OCI-LY3 (cell line): ENCODE measurements around the gene PCDH12.

Source experiments
- H2AFZ ChIP-seq: fragments of 200-600, 300-600 bp; shearing (Covaris generic); 2 replicates; pipeline ENCODE4 v1.6.0; 2014; ENCODE audit warnings: antibody characterized with exemption, low read depth, low read length
- H3K27ac ChIP-seq: fragments of 200-600, 300-600 bp; sonication (generic); 2 replicates; pipeline ENCODE4 v1.5.1; 2014; ENCODE audit warnings: mild to moderate bottlenecking, low read length, moderate library complexity, mixed read lengths
- H3K27me3 ChIP-seq: fragments of 200-600, 300-600 bp; sonication (generic); 2 replicates; pipeline ENCODE4 v1.6.1; 2014; ENCODE audit warnings: low read depth, low read length, mixed read lengths
- H3K36me3 ChIP-seq: fragments of 200-600, 300-600 bp; sonication (generic); replicated peaks from 2 replicates; pipeline ENCODE3; 2014; ENCODE audit warnings: low read depth, low read length, mixed read lengths
- H3K4me1 ChIP-seq: fragments of 300-600, 200-600 bp; sonication (generic); 2 replicates; pipeline ENCODE4 v1.6.1; 2014; ENCODE audit warnings: low read length, mixed read lengths
- H3K4me2 ChIP-seq: fragments of 200-600, 300-600 bp; sonication (generic); 2 replicates; pipeline ENCODE4 v1.6.1; 2014; ENCODE audit warnings: low read length, mixed read lengths
- H3K4me3 ChIP-seq: fragments of 300-600, 200-600 bp; sonication (generic); 2 replicates; pipeline ENCODE4 v1.5.1; 2014; ENCODE audit warnings: antibody characterized with exemption, mild to moderate bottlenecking, low read length, moderate library complexity
- H3K79me2 ChIP-seq: fragments of 300-600, 200-600 bp; shearing (Covaris generic); 2 replicates; pipeline ENCODE4 v1.6.1; 2014; ENCODE audit warnings: mild to moderate bottlenecking, low read length, mixed read lengths
- H3K9ac ChIP-seq: fragments of 300-600, 200-600 bp; shearing (Covaris generic); 2 replicates; pipeline ENCODE4 v1.6.0; 2014; ENCODE audit warnings: mild to moderate bottlenecking, low read length, moderate library complexity
- H3K9me3 ChIP-seq: fragments of 200-600, 300-600 bp; shearing (Covaris generic); 2 replicates; pipeline ENCODE4 v1.6.1; 2014; ENCODE audit warnings: low read length, mixed read lengths; ENCODE audit not compliant: insufficient read depth
- H4K20me1 ChIP-seq: fragments of 200-600, 300-600 bp; sonication (generic); 2 replicates; pipeline ENCODE4 v1.6.1; 2016; ENCODE audit warnings: low read length, mixed read lengths; ENCODE audit not compliant: insufficient read depth
- CTCF ChIP-seq: fragments of 200-600, 300-600 bp; sonication (generic); IDR thresholded peaks from 2 replicates; pipeline ENCODE4 v1.5.1; 2014; ENCODE audit warnings: antibody characterized with exemption, low read length, low read depth
- EZH2phosphoT487 ChIP-seq: fragments of 200-600 bp; shearing (Covaris generic); IDR thresholded peaks from 2 replicates; pipeline ENCODE4 v1.6.1; 2018; ENCODE audit warnings: antibody characterized with exemption, mixed run types, low read depth

PCDH12 gene

GRCh38 chr5:142000704-142001484, 42.9 kb upstream of the PCDH12 start:
- Histone ChIP-seq H4K20me1 (no peaks in the 10 kb centered on the region), H3K4me3 (no peak overlapping the region), H2AFZ (no peak overlapping the region), H3K36me3 (peaks cover 34% of the 10 kb centered on the region), H3K9me3 (no peaks in the 10 kb centered on the region), H3K79me2 (no peaks in the 10 kb centered on the region), H3K4me1 (peaks cover 14% of the 10 kb centered on the region), H3K27ac (no peak overlapping the region), H3K27me3 (no peaks in the 10 kb centered on the region), H3K9ac (no peak overlapping the region), H3K4me2 (no peak overlapping the region)
- TF ChIP-seq EZH2phosphoT487 (no peak), CTCF (peak; percentile 22)

GRCh38 chr5:142000173-142000572, 42.2 kb upstream of the PCDH12 start:
- Histone ChIP-seq H3K9me3 (no peaks in the 10 kb centered on the region), H3K79me2 (no peaks in the 10 kb centered on the region), H3K4me1 (peaks cover 14% of the 10 kb centered on the region), H3K27ac (no peak overlapping the region), H3K4me2 (no peak overlapping the region), H4K20me1 (no peaks in the 10 kb centered on the region), H3K4me3 (no peak overlapping the region), H3K27me3 (no peaks in the 10 kb centered on the region), H3K36me3 (peaks cover 30% of the 10 kb centered on the region), H2AFZ (no peak overlapping the region), H3K9ac (no peak overlapping the region)
- TF ChIP-seq CTCF: no peak
- no peak for TF ChIP-seq EZH2phosphoT487

GRCh38 chr5:141997358-141997960, 39.5 kb upstream of the PCDH12 start:
- TF ChIP-seq CTCF (no peak), EZH2phosphoT487 (no peak)
- H3K27me3 ChIP-seq: no peaks in the 10 kb centered on the region
- H3K79me2 ChIP-seq: no peaks in the 10 kb centered on the region
- H3K36me3 ChIP-seq: peaks cover 31% of the 10 kb centered on the region
- H3K4me3 ChIP-seq: no peak overlapping the region
- H4K20me1 ChIP-seq: no peaks in the 10 kb centered on the region
- H2AFZ ChIP-seq: no peak overlapping the region
- H3K9ac ChIP-seq: no peak overlapping the region
- H3K4me1 ChIP-seq: no peaks in the 10 kb centered on the region
- H3K27ac ChIP-seq: no peak overlapping the region
- H3K4me2 ChIP-seq: no peak overlapping the region
- H3K9me3 ChIP-seq: no peaks in the 10 kb centered on the region

GRCh38 chr5:141995656-141996055, 37.7 kb upstream of the PCDH12 start:
- H4K20me1 ChIP-seq: no peaks in the 10 kb centered on the region
- no peak overlapping the region for H3K4me3 ChIP-seq
- H3K36me3 ChIP-seq: peaks cover 21% of the 10 kb centered on the region
- H3K27ac ChIP-seq: no peak overlapping the region
- no peak overlapping the region for H3K4me2 ChIP-seq
- no peaks in the 10 kb centered on the region for H3K9me3 ChIP-seq
- no peaks in the 10 kb centered on the region for H3K27me3 ChIP-seq
- TF ChIP-seq CTCF (no peak), EZH2phosphoT487 (no peak)
- H3K79me2 ChIP-seq: no peaks in the 10 kb centered on the region
- no peaks in the 10 kb centered on the region for H3K4me1 ChIP-seq
- H2AFZ ChIP-seq: no peak overlapping the region
- H3K9ac ChIP-seq: no peak overlapping the region
